GM12891 (cell line): Measurements from ENCODE around the gene SUMO4.

Experiments used
- POLR2A ChIP-seq: IDR thresholded peaks from 2 replicates; pipeline ENCODE4 v1.6.1; 2011; ENCODE audit warnings: low read depth, low read length, control low read depth
- POLR2AphosphoS5 ChIP-seq: IDR thresholded peaks from 2 replicates; pipeline ENCODE4 v1.6.1; 2011; ENCODE audit warnings: low read depth, low read length, control low read depth
- POU2F2 ChIP-seq: IDR thresholded peaks from 2 replicates; pipeline ENCODE4 v1.6.1; 2011; ENCODE audit warnings: low read depth, mild to moderate bottlenecking, control low read depth, low read length, moderate library complexity

GRCh38 chr6:149443411-149444181, 43.5 kb downstream of the SUMO4 start:
- TF ChIP-seq POLR2A (no peak), POLR2AphosphoS5 (no peak), POU2F2 (no peak)
